ENCODE measurements around the gene TMTC3. TPM values are rescaled to one million over a fixed set of nuclear protein-coding genes. Genes with fewer than 3 reads are reported as not detected.

TMTC3 gene
- total and polyA plus RNA-seq, 2 experiments from 2014 or later = 7.0 to 33.7 TPM

GRCh38 chr12:88188180-88188579, 46.1 kb downstream of the TMTC3 start:
- H3K79me2 ChIP-seq = no peaks in the 10 kb centered on the region
- no peaks in the 10 kb centered on the region for H3K9me2 ChIP-seq (replicated peaks; ENCODE audit: insufficient read depth)
- no peak for DNase-seq (ENCODE audit: low spot score)
- H3K4me1 ChIP-seq (ENCODE audit: insufficient read depth) = no peaks in the 10 kb centered on the region
- WGBS (ENCODE audit: low lambda C conversion rate, missing lambda C conversion rate) = 71% methylated on average over 1 of the region's 1 CpG
- no peaks in the 10 kb centered on the region for H3K36me3 ChIP-seq (replicated peaks; ENCODE audit: insufficient read depth, low read depth)
- H3K27ac ChIP-seq = no peak overlapping the region
- no peak overlapping the region for H3K4me3 ChIP-seq
- no peaks in the 10 kb centered on the region for H4K20me1 ChIP-seq (ENCODE audit: insufficient read depth, poor library complexity, severe bottlenecking)
- H3K4me2 ChIP-seq = no peak overlapping the region
- no peaks in the 10 kb centered on the region for H3K9me3 ChIP-seq (ENCODE audit: low read depth)
- H3K27me3 ChIP-seq = no peaks in the 10 kb centered on the region
- TF ChIP-seq EZH2phosphoT487 (IDR thresholded peaks at IDR 0.05; ENCODE audit: low read depth, severe bottlenecking, unreplicated experiment) = no peak
- TF ChIP-seq CTCF (IDR thresholded peaks at IDR 0.05; ENCODE audit: poor library complexity) = no peak
- TF ChIP-seq EZH2 (IDR thresholded peaks at IDR 0.05; ENCODE audit: borderline replicate concordance) = no peak
- no peak overlapping the region for H2AFZ ChIP-seq

- H3K27me3 ChIP-seq = no peaks in the 10 kb centered on the region
- TF ChIP-seq CTCF (IDR thresholded peaks at IDR 0.05; ENCODE audit: poor library complexity) (no peak), EZH2 (IDR thresholded peaks at IDR 0.05; ENCODE audit: borderline replicate concordance) (no peak), EZH2phosphoT487 (IDR thresholded peaks at IDR 0.05; ENCODE audit: low read depth, severe bottlenecking, unreplicated experiment) (no peak)
- H3K4me1 ChIP-seq (ENCODE audit: insufficient read depth) = no peaks in the 10 kb centered on the region
- H3K9me2 ChIP-seq (replicated peaks; ENCODE audit: insufficient read depth) = no peaks in the 10 kb centered on the region
- WGBS (ENCODE audit: low lambda C conversion rate, missing lambda C conversion rate) = 89% methylated on average over 2 of the region's 2 CpGs
- no peak overlapping the region for H2AFZ ChIP-seq
- H3K4me3 ChIP-seq = no peak overlapping the region
- no peaks in the 10 kb centered on the region for H3K36me3 ChIP-seq (replicated peaks; ENCODE audit: insufficient read depth, low read depth)
- no peaks in the 10 kb centered on the region for H4K20me1 ChIP-seq (ENCODE audit: insufficient read depth, poor library complexity, severe bottlenecking)
- H3K4me2 ChIP-seq = no peak overlapping the region
- no peaks in the 10 kb centered on the region for H3K9me3 ChIP-seq (ENCODE audit: low read depth)
- H3K27ac ChIP-seq = no peak overlapping the region
- H3K79me2 ChIP-seq = no peaks in the 10 kb centered on the region
- DNase-seq (ENCODE audit: low spot score) = no peak
Measured at GRCh38 chr12:88192426-88192825, 50.3 kb downstream of the TMTC3 start.

- H3K4me2 ChIP-seq = no peak overlapping the region
- TF ChIP-seq EZH2 (IDR thresholded peaks at IDR 0.05; ENCODE audit: borderline replicate concordance) (no peak), CTCF (IDR thresholded peaks at IDR 0.05; ENCODE audit: poor library complexity) (no peak), EZH2phosphoT487 (IDR thresholded peaks at IDR 0.05; ENCODE audit: low read depth, severe bottlenecking, unreplicated experiment) (no peak)
- DNase-seq (ENCODE audit: low spot score) = no peak
- H3K27me3 ChIP-seq = no peaks in the 10 kb centered on the region
- H4K20me1 ChIP-seq (ENCODE audit: insufficient read depth, poor library complexity, severe bottlenecking) = no peaks in the 10 kb centered on the region
- WGBS (ENCODE audit: low lambda C conversion rate, missing lambda C conversion rate) = 89% methylated on average over 3 of the region's 3 CpGs
- no peaks in the 10 kb centered on the region for H3K9me3 ChIP-seq (ENCODE audit: low read depth)
- no peaks in the 10 kb centered on the region for H3K9me2 ChIP-seq (replicated peaks; ENCODE audit: insufficient read depth)
- no peak overlapping the region for H3K4me3 ChIP-seq
- H3K4me1 ChIP-seq (ENCODE audit: insufficient read depth) = no peaks in the 10 kb centered on the region
- no peak overlapping the region for H3K27ac ChIP-seq
- H2AFZ ChIP-seq = no peak overlapping the region
- H3K36me3 ChIP-seq (replicated peaks; ENCODE audit: insufficient read depth, low read depth) = no peaks in the 10 kb centered on the region
- H3K79me2 ChIP-seq = no peaks in the 10 kb centered on the region
Measured at GRCh38 chr12:88194868-88195267, 52.8 kb downstream of the TMTC3 start.

GRCh38 chr12:88200029-88200428, 57.9 kb downstream of the TMTC3 start:
- H2AFZ ChIP-seq = no peak overlapping the region
- H3K9me3 ChIP-seq (ENCODE audit: low read depth) = no peaks in the 10 kb centered on the region
- no peak overlapping the region for H3K4me3 ChIP-seq
- no peaks in the 10 kb centered on the region for H3K79me2 ChIP-seq
- H3K9me2 ChIP-seq (replicated peaks; ENCODE audit: insufficient read depth) = no peaks in the 10 kb centered on the region
- no peaks in the 10 kb centered on the region for H3K4me1 ChIP-seq (ENCODE audit: insufficient read depth)
- no peak for TF ChIP-seq EZH2 (IDR thresholded peaks at IDR 0.05; ENCODE audit: borderline replicate concordance)
- no peak for TF ChIP-seq EZH2phosphoT487 (IDR thresholded peaks at IDR 0.05; ENCODE audit: low read depth, severe bottlenecking, unreplicated experiment)
- no peak for TF ChIP-seq CTCF (IDR thresholded peaks at IDR 0.05; ENCODE audit: poor library complexity)
- H4K20me1 ChIP-seq (ENCODE audit: insufficient read depth, poor library complexity, severe bottlenecking) = no peaks in the 10 kb centered on the region
- no peaks in the 10 kb centered on the region for H3K27me3 ChIP-seq
- no peaks in the 10 kb centered on the region for H3K36me3 ChIP-seq (replicated peaks; ENCODE audit: insufficient read depth, low read depth)
- 88% methylated on average over 2 of the region's 2 CpGs for WGBS (ENCODE audit: low lambda C conversion rate, missing lambda C conversion rate)
- no peak overlapping the region for H3K4me2 ChIP-seq
- no peak for DNase-seq (ENCODE audit: low spot score)
- H3K27ac ChIP-seq = no peak overlapping the region
